GM19455 (cell line): Measurements from ENCODE around the gene GALNT1.
"Not testable (repeated sequence)": the region's sequence is repeated elsewhere in the genome, so short reads cannot be mapped to it uniquely, and the experiment has no call there.

Source experiments
- ATAC-seq: cut with Tn5 transposase; IDR thresholded peaks from one replicate; pipeline ENCODE4 v1.9.1; 2021; ENCODE audit not compliant: unreplicated experiment

GALNT1 gene

DNA sequence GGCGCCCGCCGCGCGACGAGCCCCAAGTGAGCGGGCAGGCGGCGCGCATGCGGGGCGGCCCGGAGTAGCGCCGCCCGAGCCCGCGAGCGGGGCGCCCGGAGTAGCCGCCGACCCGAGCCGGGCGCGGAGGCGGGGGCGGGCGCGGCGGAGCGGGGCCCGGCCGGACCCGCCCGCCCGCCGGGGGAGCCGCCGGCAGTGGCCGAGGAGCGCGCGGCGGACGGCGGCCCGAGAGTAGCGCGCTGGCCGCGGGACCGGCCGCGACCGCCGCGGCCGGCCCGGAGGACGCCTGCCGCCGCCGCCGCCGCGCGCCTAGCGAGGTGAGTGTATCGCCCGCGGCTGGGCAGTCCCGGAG lies at the start of gene GALNT1:
Gene GALNT1, plus strand, starts transcription at position 195 of the 352 bp plus-strand sequence. CDS start 72,923 bp downstream, outside the sequence.
- ATAC-seq = no peak

DNA sequence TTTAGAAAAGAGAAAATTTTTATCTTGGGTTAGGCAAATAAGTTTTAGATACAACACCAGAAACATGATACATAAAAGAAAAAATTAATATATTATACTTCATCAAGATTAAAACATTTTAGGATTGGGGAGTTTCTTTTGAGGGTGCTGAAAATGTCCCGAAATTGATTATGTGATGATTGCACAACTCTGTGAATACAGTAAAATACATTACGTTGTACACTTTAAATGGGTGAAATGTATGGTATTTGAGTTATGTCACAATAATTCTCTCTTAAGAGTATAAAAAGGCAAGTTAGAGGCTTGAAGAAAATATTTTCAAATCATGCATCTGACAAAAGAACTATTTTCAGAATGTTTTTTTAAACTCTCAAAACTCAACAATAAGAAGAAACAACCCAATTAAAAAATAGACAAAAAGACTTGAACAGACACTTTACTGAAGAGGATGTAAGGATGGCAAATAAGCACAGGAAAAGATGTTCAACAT lies 47.6 kb upstream of the GALNT1 start:
- ATAC-seq = no peak

DNA sequence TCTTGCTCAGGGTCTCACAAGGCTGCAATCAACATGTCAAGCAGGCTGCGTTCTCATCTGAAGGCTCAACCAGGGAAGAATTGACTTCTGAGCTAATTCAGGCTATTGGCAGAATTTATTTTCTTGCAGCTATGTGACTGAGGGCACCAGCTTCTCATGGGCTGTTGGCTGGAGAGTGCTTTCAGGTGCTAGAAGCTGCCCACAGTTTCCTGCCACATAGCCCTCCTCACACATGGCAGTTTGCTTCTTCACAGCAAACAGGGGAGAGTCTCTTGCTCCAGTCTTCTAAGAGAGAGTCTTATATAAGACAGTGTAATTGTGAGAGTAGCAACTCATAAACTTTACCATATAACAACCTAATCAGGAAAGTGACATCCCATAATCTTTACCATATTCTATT lies 46.2 kb upstream of the GALNT1 start:
- ATAC-seq = no peak

DNA sequence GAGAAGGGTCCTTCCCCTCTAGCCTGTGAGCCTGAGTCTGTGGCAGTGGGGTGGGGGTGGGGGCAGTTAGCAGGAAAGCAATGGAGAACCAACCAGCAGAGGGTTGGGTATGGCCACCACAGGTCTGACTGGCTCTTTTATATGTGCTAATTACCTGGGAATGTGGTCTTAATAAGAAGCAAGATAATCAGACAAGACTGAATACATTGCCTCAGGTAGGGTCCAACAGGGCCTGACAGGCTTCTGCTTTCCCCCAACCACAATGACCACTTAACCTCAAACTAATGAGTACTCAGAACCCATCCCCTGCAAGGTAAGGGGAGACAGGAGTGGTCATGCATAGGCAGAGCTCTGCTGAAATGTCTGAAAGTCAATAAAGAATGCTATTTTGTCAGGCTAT lies 39.2 kb upstream of the GALNT1 start:
- ATAC-seq = no peak

DNA sequence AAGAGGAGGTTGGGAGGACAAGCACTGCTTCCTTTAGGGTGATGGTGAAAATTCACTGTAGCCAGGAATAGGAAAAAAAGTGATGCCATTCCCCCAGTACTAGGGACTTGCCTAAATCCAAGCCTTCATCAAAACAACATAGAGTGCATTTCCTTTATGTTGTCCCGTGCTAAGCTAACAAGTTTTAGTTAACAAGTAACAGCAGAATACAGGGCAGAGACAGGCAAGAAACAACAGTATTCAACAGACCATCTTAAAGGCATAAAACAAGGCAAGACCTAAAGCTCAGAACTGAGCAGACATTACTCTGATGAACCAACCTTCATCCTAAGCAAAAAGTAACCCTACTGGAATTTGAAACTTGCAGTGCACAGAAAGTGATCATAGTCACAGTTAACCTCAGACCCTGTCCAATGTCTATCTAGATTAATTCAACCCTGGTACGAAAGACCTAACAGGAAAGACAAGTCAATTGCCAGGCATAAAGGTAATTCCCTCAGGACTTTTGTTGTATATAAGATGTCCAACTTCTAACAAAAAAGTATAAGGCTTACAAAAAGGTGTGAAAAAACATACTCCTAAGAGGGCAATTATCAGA lies 34.4 kb upstream of the GALNT1 start:
- ATAC-seq = no peak

DNA sequence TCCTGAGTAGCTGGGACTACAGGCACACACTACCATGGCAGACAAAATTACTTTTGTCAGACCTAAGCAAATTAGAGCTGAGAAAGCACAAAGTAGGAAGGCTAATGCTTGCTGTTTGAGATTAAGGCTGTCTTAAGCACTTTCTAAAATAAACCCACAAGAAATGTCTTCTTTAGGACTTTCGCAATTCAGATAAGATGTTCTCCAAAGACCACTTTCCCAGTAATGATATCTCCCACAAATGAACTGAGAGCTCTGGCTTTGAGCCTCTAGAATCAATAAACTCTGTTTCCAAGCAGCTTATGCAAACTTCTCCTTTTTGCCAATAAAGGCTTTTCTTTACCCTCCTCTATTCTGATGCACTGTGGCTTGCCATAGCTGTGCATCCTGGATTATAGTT lies 32.0 kb upstream of the GALNT1 start:
- ATAC-seq = no peak

DNA sequence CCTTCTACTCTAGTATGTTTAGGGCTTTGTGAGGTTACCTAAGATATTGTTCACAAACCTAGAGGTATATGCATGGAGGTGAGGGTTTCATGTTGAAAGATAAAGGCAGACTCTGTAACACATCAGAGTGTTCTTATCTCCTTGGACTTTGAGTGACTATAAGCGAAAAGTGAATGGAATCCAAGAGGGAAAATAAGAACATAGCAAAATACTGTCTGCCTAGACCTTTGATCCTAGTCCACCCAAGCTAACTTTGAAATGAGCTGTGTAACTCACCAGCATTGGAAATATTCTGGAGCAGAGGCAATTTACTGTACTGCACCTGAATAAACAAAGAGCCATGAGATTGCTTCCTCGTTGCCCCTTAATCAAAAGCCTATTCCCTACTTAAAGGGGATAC lies 28.2 kb upstream of the GALNT1 start:
- ATAC-seq = no peak

DNA sequence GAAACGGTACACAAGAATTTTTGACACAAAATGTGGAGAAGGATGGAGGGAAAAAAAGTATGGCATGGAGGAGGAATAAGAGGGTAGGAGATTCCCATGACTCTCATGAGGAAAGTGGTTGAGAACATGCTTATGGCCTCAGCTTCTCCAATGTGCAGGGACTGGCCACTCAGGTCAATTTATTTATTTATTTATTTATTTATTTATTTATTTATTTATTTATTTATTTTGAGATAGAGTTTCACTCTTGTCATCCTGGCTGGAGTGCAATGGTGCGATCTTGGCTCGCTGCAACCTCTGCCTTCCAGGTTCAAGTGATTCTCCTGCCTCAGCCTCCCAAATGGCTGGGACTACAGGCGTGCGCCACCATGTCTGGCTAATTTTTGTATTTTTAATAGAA lies 26.0 kb upstream of the GALNT1 start:
- ATAC-seq = not testable (repeated sequence)

DNA sequence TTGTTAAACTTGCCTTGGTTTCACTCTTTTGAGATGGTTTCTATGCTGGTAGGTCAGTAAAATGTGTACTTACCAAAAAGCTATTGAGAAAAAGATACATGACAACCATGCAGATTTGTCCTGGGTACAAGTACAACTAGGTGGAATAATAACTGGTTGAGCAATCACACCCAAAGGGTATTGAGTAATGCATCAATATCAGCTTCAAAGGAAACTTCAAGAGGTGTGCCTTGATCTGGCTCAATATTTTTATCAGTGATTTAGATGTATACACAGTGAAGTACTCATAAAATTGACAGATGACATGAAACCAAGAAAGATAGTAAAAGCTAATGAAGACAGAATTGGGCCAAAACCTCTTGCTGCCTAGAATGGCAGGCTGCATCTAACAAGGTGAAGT lies 21.7 kb upstream of the GALNT1 start:
- ATAC-seq = no peak

DNA sequence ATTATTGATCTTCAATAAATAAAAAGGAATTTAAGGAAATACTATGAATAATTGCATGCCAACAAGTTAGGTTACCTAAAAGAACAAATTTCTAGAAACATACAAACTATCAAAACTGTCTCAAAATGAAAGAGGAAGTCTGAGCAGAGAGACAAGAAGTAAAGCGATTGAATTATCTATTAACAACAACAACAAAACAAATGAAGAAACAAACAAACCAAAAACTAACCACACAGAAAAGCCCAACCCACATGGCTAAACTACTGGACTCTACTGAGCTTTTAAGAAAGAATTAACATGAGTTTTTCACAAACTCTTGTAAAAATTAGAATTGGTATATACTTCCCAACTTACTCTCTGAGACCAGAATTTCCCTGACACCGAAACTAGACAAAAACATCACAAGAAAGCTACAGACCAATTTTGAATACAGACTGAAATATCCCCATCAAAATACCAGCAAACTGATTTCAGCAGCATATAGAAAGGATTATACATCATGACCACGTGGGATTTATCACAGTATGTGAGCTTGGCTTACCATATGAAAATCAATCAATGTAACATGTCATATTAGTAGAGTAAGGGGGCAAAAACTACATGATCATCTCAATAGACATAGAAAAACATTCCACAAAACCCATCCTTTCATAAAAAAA lies 16.6 kb upstream of the GALNT1 start:
- ATAC-seq = peak; percentile 89

DNA sequence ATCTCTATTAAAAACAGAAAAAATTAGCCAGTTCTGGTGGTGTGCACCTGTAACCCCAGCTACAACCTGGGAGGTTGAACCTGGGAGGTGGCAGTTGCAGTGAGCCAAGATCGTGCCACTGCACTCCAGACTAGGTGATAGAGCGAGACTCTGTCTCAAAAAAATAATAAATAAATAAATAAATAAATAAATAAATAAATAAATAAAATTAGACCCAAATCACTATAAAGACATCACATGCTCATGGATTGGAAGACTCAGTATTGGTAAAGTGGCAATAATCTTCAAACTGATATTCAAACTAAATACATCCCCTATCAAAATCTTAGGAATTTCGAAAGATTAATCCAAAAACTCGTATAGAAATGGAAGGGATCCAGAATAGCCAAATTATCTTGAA lies 15.5 kb upstream of the GALNT1 start:
- no peak for ATAC-seq

DNA sequence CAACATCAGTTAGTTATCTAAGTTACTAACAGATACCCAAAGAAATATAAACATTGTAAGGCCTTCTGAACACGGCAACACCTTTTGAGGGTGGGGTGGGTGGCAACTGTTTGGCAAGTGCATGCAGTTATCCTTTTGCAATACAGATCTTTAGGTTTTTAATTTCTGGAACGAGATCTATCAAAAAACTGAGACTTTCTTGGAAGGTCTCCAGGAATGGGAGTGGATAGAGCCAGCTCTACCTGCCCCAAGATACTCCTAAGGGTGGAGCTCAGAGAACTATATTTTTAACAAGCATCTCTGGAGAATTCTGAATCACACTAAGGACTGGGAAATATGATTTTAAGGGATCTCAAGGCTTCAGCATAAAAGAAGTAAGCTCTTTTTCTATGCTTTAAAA lies 11.4 kb upstream of the GALNT1 start:
- no peak for ATAC-seq

DNA sequence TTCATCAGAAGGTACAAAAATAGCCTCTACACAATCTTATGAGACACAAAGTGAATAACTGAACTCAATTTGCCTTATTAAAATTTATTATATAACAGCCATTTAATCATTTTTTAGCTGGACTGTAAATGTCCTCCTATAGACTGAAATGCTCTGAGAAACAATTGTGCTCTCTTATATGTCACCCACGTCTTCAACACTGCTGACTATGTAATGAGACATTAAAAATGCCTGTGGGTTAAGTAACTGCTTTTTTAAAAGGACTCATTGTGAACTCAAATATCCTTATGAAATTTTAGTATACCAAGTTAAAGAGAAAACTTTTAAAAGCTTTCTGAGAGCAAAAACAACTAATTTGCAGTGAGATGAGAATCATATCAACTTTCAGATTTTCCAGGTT lies 10.4 kb upstream of the GALNT1 start:
- no peak for ATAC-seq

DNA sequence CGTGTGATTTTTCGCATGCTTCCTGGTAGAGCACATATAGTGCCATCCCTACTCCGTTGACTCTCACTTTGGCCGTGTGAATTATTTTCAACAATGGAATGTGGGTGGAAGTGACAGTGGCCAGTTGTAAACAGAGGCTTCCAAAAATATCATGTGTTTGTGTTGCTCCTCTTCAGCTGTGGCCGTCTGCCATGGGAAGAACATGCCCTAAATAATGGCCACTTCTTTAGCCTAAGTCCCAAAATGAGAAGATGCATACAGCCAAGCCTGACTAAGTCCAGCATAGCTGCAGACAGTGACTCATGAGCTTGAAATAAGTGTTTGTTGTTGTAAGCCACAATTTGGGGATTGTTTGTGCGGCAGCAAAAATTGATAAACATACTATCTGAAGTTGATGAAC lies 8.9 kb upstream of the GALNT1 start:
- ATAC-seq = no peak

DNA sequence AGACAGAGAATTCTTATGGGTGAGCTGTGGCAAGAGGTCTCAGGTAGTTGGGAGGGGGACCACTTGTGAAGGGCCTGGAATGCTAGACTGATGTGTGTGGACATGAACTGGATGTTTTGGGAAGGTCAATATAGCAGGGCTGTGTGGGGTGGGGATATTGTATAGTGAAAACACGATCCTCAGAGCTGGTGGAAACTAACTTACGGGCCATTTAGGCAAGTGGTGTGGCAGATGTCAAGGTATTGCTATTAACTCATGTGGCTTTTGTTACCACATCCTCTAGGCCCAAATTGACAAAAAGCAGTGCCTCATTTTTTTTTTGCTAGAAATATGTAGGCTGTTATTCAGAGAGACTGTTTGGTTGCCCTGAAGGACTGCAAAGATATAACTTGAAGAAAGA lies 8.0 kb upstream of the GALNT1 start:
- no peak for ATAC-seq

DNA sequence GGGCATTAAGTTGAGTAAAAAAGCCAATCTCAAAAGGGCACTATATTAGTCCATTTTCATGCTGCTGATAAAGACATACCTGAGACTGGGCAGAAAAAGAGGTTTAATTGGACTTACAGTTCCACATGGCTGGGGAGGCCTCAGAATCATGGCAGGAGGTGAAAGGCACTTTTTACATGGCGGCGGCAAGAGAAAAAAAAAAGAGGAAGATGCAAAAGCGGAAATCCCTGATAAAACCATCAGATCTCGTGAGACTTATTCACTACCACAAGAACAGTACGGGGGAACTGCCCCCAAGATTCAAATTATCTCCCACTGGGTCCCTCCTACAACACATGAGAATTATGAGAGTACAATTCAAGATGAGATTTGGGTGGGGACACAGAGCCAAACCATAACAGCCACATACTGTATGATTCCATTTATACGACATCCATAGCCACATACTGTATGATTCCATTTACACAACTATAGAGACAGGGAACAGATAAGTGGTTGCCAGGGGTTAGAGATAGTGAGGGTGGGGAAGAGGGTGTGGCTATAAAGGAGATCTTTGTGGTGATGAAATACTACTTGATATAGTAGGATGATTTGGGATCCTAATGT lies 5.2 kb upstream of the GALNT1 start:
- not testable (repeated sequence) for ATAC-seq

DNA sequence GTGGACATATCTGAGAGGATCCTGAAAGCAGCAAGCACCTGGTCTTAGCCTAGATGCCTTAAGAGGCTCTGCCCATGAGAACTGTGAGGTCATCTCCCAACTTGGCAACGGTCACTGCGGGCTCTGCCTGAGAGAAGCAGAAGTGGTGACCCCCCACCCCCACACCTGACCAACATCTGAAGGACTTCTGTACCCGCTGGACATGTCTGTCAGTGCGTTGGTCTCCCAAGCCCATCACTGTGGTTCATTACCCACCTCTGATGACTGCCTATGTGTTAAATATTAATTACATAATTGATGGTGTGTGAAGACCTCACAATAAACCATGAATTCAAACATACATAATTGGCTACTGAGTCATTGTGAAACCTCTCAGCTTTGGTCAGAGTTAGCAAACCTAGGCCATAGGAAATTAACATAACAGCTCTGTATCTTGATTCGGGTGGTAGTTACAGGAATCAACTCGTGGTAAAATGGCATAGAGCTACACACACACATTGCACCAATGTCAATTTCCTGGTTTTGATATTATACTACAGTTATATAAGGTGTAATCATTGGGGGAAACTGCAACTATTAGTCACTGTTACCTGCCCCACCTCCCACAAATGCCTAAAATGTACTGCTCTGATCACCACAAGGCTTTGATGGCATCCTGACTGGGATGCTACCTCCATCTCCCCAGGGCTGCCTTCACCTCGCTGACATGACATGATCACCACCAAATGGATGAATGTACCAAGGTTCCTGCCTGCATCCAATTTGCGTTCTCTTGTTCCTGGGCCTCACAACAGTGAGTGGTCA lies 4.3 kb upstream of the GALNT1 start:
- ATAC-seq = peak; percentile 36

DNA sequence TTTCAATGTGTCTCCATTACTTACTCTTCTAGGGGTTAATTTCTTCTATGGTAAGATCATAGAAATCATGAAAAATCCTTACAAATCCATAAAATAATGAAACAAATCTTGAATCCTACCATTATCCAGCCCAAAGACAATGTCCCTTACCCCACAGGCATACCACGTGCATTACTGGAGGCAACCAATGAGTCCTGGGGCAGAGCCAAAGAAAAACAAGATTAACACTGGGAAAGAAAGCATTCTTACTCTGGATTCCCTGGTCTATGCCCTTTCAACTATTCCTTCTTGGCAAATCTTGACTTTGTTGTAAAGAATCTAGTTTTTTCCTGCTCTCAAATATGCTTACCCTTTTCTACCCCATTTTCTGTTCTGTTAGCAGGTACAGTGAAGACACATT lies 3.1 kb upstream of the GALNT1 start:
- no peak for ATAC-seq

DNA sequence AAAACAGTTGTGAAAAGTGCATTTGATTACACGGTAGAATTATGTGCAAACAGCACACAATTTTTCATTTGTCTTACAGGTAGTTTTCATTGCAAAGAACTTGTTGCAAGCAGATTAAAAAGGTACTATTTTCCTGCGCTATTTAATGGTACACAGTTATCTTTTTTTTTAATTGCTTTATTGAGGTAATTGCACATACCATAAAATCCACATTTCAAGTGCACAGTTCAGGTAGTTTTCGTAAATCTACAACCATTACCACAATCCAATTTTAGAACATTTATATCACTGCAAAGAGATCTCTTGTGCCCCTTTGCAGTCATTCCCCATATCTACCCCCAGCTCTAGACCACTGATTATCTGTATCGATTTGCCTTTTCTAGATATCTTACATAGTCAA lies 2.6 kb upstream of the GALNT1 start:
- ATAC-seq = no peak

DNA sequence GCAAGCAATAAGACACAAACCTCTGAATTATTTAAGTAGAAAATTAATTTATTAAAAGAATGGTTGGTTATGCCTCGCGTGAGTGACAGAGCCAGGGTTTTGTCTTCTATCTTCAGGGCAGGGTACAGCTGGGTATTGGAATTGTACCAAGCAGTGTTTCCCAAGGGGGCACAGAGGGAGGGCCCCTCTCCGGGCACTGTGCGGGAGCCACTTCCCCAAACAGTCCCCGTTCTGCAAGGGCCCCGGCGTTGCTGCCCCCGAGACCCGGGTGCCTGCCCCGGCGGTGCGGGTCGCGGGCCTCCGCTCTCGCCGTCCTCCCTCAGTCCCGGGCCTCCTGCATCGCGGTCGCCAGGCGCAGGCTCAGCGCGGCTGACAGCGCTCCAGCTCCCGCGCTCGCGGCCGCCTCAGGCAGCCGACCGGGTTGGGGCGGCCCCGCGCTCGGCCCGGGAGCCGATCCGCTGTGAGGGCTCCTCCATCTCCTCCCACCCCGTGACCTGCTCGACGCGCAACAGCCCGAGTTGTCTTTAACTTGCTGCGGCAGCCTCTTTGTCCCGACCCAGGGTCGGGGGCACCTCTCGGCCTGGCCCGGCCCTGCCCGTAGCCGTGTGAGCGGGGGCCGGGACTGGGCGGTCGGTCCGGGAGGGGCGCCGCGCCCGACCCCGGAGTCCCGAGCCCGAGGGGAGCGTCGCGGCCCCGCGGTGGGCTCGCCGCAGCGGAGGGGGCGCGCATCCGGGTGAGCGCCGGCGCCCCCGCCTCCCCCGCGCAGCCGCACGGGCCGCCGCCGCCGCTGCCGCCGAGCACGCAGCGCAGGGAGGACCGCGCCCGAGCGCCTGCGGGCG lies 620 bp upstream of the GALNT1 start:
- ATAC-seq = peak; percentile 57
